MM.1S (cell line): ENCODE results near the gene LMAN2L.

ENCODE experiments used
- DNase-seq: peaks from one replicate; pipeline ENCODE4 v3.0.0-alpha.2; 2015
- H2AFZ ChIP-seq: fragments of 300-600 bp; sonication (generic); 2 replicates; pipeline ENCODE4 v1.6.0; 2016; ENCODE audit warnings: antibody characterized with exemption, low read length
- H3F3A ChIP-seq: fragments of 300-600 bp; sonication (generic); 2 replicates; pipeline ENCODE4 v1.6.1; 2016; ENCODE audit warnings: mild to moderate bottlenecking, antibody characterized with exemption, low read length, moderate library complexity, mixed read lengths; ENCODE audit not compliant: insufficient read depth
- H3K27ac ChIP-seq: fragments of 300-600 bp; sonication (generic); 2 replicates; pipeline ENCODE4 v1.5.1; 2016; ENCODE audit warnings: mild to moderate bottlenecking, low read length
- H3K27me3 ChIP-seq: fragments of 300-600 bp; sonication (generic); replicated peaks from 2 replicates; pipeline ENCODE4 v1.6.0; 2016; ENCODE audit warnings: low read length; ENCODE audit not compliant: insufficient read depth
- H3K36me3 ChIP-seq: fragments of 300-600 bp; sonication (generic); replicated peaks from 2 replicates; pipeline ENCODE4 v1.6.1; 2016; ENCODE audit warnings: mild to moderate bottlenecking, low read length, mixed read lengths; ENCODE audit not compliant: insufficient read depth
- H3K4me1 ChIP-seq: fragments of 300-600 bp; sonication (generic); 2 replicates; pipeline ENCODE4 v1.6.1; 2016; ENCODE audit warnings: low read length, mixed read lengths
- H3K4me2 ChIP-seq: fragments of 300-600 bp; sonication (generic); 2 replicates; pipeline ENCODE4 v1.6.0; 2016; ENCODE audit warnings: low read depth, low read length
- H3K4me3 ChIP-seq: fragments of 300-600 bp; sonication (generic); 2 replicates; pipeline ENCODE4 v1.5.1; 2016; ENCODE audit warnings: low read length, mixed read lengths
- H3K79me2 ChIP-seq: fragments of 300-600 bp; sonication (generic); 2 replicates; pipeline ENCODE4 v1.6.1; 2016; ENCODE audit warnings: mixed run types, low read length, mixed read lengths
- H3K9ac ChIP-seq: fragments of 300-600 bp; sonication (generic); 2 replicates; pipeline ENCODE4 v1.6.1; 2016; ENCODE audit warnings: low read length, mixed read lengths
- H3K9me2 ChIP-seq: fragments of 300-600 bp; sonication (generic); replicated peaks from 2 replicates; pipeline ENCODE4 v1.6.1; 2016; ENCODE audit warnings: mild to moderate bottlenecking, low read length, mixed read lengths; ENCODE audit not compliant: insufficient read depth
- H3K9me3 ChIP-seq: fragments of 300-600 bp; sonication (generic); replicated peaks from 2 replicates; pipeline ENCODE4 v1.6.1; 2016; ENCODE audit warnings: mild to moderate bottlenecking, low read length, mixed read lengths; ENCODE audit not compliant: insufficient read depth
- H4K20me1 ChIP-seq: fragments of 300-600 bp; sonication (generic); 2 replicates; pipeline ENCODE4 v1.6.1; 2016; ENCODE audit warnings: mild to moderate bottlenecking, low read length, moderate library complexity, mixed read lengths; ENCODE audit not compliant: insufficient read depth
- EZH2 ChIP-seq: fragments of 300-600 bp; sonication (generic); optimal IDR thresholded peaks from 2 replicates; pipeline ENCODE3; 2017; ENCODE audit warnings: low read depth, mild to moderate bottlenecking, antibody characterized with exemption, low read length, mixed read lengths
- EZH2phosphoT487 ChIP-seq: fragments of 300-600 bp; sonication (generic); IDR thresholded peaks from 2 replicates; pipeline ENCODE4 v1.6.1; 2018; ENCODE audit warnings: antibody characterized with exemption, low read length
- TF ChIP-seq, protein P1 (sequence below): fragments of 300-600 bp; sonication (generic); IDR thresholded peaks from 2 replicates; pipeline ENCODE4 v1.5.1; 2016; ENCODE audit warnings: antibody characterized with exemption, low read length, mixed read lengths

The LMAN2L gene

DNA sequence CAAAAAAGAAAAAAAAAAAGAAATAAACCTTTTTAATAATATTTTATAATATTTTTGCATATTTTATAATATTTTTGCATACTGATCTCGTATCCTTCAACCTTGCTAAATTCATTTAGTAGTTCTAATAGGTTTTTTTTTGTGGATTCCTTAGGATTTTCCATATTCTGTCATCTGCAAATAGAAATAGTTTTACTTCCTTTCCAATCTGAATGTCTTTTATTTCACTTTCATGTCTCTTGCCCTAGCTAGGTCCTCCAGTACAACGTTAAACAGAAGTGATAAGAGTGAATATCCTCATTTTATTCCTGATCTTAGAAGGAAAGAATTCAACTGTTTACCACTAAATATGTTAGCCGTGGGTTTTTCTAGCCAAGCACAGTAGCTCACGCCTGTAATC lies 13.7 kb downstream of the LMAN2L start:
- Histone ChIP-seq H2AFZ (no peak overlapping the region), H3K9me2 (no peaks in the 10 kb centered on the region), H3K27me3 (no peaks in the 10 kb centered on the region), H3K4me3 (no peak overlapping the region), H3F3A (no peaks in the 10 kb centered on the region), H3K27ac (no peak overlapping the region), H3K79me2 (no peaks in the 10 kb centered on the region), H3K4me2 (no peak overlapping the region), H4K20me1 (no peaks in the 10 kb centered on the region), H3K9me3 (no peaks in the 10 kb centered on the region), H3K36me3 (no peaks in the 10 kb centered on the region; the same call in 1 of the 2 replicates), H3K4me1 (no peaks in the 10 kb centered on the region), H3K9ac (no peak overlapping the region)
- TF ChIP-seq, protein P1, sequence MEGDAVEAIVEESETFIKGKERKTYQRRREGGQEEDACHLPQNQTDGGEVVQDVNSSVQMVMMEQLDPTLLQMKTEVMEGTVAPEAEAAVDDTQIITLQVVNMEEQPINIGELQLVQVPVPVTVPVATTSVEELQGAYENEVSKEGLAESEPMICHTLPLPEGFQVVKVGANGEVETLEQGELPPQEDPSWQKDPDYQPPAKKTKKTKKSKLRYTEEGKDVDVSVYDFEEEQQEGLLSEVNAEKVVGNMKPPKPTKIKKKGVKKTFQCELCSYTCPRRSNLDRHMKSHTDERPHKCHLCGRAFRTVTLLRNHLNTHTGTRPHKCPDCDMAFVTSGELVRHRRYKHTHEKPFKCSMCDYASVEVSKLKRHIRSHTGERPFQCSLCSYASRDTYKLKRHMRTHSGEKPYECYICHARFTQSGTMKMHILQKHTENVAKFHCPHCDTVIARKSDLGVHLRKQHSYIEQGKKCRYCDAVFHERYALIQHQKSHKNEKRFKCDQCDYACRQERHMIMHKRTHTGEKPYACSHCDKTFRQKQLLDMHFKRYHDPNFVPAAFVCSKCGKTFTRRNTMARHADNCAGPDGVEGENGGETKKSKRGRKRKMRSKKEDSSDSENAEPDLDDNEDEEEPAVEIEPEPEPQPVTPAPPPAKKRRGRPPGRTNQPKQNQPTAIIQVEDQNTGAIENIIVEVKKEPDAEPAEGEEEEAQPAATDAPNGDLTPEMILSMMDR = no peak
- TF ChIP-seq EZH2 = no peak
- TF ChIP-seq EZH2phosphoT487 = no peak
- no peak for DNase-seq

DNA sequence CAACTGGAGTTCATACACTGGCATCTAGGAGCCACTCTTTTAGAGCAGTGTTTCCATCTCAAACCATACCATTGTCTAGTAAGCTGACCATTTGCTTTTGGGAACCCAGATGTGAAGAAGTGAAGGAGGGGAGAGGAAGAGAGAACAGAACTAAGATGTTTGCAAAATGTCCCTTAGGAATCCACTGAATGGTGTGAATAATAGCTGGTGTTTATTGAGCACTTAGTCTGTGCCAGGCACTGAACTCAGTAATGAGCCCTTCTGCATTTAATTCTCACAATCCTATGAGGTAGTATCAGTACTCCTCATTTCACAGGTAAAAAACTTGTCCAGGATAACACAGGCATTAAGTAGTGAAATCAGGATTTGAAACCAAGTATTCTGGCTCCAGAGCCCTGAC lies 23.5 kb downstream of the LMAN2L start:
- no peak overlapping the region for H2AFZ ChIP-seq
- H3K9ac ChIP-seq = no peak overlapping the region
- no peaks in the 10 kb centered on the region for H3K9me2 ChIP-seq
- TF ChIP-seq EZH2phosphoT487 (no peak), EZH2 (no peak)
- TF ChIP-seq, protein P1 = no peak
- no peak overlapping the region for H3K4me3 ChIP-seq
- H3K27me3 ChIP-seq = no peaks in the 10 kb centered on the region
- DNase-seq = no peak
- H3K36me3 ChIP-seq = no peaks in the 10 kb centered on the region
- H4K20me1 ChIP-seq = no peaks in the 10 kb centered on the region
- no peak overlapping the region for H3K4me2 ChIP-seq
- H3F3A ChIP-seq = no peaks in the 10 kb centered on the region
- no peaks in the 10 kb centered on the region for H3K79me2 ChIP-seq
- no peaks in the 10 kb centered on the region for H3K9me3 ChIP-seq
- no peaks in the 10 kb centered on the region for H3K4me1 ChIP-seq
- H3K27ac ChIP-seq = no peak overlapping the region

DNA sequence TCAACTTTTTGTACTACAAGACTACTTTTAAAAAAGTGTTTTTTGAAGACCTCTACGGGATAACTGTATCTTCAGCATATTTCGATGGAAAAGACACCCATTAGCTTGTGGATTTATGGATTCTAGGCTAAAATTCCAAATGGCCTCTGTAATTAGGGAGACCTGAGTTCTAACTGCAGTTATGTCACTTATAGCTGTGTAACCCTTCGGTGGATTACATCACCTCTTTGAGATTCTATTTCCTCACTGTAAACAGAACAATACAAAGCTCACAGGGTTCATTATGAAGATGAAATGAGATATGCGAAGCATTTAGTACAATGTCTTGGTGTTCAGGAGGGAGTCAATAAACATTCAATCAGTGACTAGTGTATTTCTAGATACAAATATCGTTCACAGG lies 24.2 kb downstream of the LMAN2L start:
- Histone ChIP-seq H2AFZ (no peak overlapping the region), H3K4me2 (no peak overlapping the region), H3K9ac (no peak overlapping the region), H3K4me1 (no peaks in the 10 kb centered on the region), H3F3A (no peaks in the 10 kb centered on the region), H3K9me3 (no peaks in the 10 kb centered on the region), H4K20me1 (no peaks in the 10 kb centered on the region), H3K9me2 (no peaks in the 10 kb centered on the region), H3K27me3 (no peaks in the 10 kb centered on the region), H3K4me3 (no peak overlapping the region), H3K36me3 (no peaks in the 10 kb centered on the region), H3K79me2 (no peaks in the 10 kb centered on the region), H3K27ac (no peak overlapping the region)
- TF ChIP-seq, protein P1 = no peak
- TF ChIP-seq EZH2phosphoT487 (no peak), EZH2 (no peak)
- DNase-seq = no peak
